ENCODE measurements around the gene GLIS1. TPM values are rescaled to one million over a fixed set of nuclear protein-coding genes. Genes with fewer than 3 reads are reported as not detected.

GLIS1 gene
- total RNA-seq, 2 donors from 2014 or later, result 2.6 TPM; not detected in 1

DNA sequence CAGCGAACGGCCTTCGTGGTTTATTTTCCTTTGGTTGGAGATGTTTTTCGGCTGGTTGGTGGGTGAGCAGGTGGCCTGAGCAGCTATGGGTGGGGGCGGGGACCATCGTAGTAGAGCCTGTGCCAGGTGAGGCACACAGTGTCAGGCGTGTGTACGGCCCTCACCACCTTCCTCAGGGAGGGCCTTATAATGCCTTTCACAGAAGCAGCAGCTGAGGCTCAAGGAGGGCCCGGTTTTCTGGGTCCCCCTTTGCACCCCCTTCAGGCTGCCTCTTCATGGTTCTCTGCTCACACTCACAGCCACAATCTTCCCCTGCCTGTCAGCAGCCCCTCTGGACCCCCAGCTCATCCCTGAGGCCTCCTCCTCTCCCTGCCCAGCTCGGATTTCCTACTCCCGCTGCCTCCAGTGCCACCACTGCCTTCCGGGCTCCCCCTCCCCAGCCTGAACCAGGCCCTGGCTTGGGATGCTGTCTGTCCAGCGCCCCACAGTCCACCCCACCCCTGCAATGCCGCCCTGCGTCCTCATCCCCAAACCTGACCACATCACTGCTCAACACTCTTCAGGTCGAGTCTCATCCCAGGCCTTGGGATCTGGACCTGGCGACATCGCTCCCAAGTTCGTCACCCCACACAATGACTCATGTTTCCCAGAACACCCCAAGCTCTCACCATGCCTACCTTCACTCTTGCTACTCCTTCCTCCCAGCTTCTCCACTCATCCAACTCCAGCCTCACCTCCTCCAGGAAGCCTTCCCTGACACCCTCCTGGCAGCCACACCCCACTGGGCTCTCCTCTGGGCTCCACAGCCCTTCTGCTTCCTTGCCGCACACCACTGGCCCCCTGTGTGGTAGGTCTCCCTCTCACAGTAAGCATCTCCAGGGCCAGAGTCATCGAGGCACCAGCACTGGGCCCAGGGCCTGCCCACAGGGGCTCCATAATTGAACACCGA, 225.9 kb downstream of the GLIS1 start:
- DNase-seq (ENCODE audit: low spot score), result no peak
- no peak for ATAC-seq (ENCODE audit: insufficient number of reproducible peaks, low FRiP score, low read depth)
- TF ChIP-seq CTCF (IDR thresholded peaks at IDR 0.05), result no peak

DNA sequence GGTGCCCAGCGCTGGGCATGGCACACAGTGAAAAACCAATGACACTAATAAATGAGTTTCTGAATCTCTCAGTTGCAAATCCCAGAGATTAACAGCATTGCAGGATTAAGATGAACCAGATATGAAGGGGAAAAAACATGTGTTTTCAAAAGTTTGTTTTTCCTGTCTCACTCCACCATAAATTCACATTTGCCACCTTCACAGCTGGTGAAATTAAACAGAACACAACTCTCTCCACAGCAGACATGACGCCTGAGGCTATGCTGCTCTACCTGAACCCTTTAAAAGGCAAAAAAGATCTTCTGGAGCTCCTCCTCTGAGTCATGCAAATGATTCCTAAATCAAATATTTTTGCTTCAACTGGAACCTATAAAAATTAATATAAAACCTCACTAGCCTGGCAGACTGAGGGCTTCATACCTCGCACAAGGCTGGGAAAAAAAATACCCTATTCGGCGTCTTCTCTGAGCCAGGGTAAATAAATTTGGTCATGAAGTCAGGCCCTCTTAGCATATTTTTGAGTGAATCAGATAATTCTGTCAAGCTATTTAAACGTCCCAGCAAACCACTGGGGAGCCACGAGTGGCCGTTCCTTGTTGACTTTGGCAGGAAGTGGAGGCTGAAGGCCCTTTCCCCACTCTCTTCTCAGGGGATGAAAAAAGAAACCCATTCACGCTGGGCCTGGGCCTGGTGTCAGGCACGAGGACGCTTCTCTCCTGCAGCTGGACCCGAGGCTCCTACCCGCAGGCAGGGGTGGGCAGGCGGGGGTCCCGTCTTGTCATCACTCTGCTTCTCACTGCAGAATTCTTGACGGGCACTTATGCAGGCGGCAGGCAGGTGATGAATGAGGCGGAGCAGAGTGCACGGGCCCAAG, 226.8 kb downstream of the GLIS1 start:
- DNase-seq (ENCODE audit: low spot score) (no peak), ATAC-seq (ENCODE audit: insufficient number of reproducible peaks, low FRiP score, low read depth) (peak; percentile 79)
- Histone ChIP-seq H3K4me1 (ENCODE audit: control insufficient read depth in 1 of 2, low read depth in 2 of 2) (peaks cover 5 to 26% of the 10 kb centered on the region in 2 donors), H3K27ac (peak overlapping the region; percentile 46 to 61), H3K9me3 (no peaks in the 10 kb centered on the region), H3K27me3 (replicated peaks; ENCODE audit: insufficient read depth) (no peaks in the 10 kb centered on the region), H3K4me3 (no peak overlapping the region), H3K36me3 (no peaks in the 10 kb centered on the region)
- TF ChIP-seq CTCF (IDR thresholded peaks at IDR 0.05), result no peak

More for the DNA sequence above, 225.9 kb downstream of the GLIS1 start:
- H3K9me3 ChIP-seq, result no peaks in the 10 kb centered on the region
- H3K4me3 ChIP-seq, result no peak overlapping the region
- peaks cover 5 to 26% of the 10 kb centered on the region in 2 donors for H3K4me1 ChIP-seq (ENCODE audit: control insufficient read depth in 1 of 2, low read depth in 2 of 2)
- H3K27me3 ChIP-seq (replicated peaks; ENCODE audit: insufficient read depth), result no peaks in the 10 kb centered on the region
- H3K36me3 ChIP-seq, result no peaks in the 10 kb centered on the region
- H3K27ac ChIP-seq, result peak overlapping the region; percentile 46 to 61

DNA sequence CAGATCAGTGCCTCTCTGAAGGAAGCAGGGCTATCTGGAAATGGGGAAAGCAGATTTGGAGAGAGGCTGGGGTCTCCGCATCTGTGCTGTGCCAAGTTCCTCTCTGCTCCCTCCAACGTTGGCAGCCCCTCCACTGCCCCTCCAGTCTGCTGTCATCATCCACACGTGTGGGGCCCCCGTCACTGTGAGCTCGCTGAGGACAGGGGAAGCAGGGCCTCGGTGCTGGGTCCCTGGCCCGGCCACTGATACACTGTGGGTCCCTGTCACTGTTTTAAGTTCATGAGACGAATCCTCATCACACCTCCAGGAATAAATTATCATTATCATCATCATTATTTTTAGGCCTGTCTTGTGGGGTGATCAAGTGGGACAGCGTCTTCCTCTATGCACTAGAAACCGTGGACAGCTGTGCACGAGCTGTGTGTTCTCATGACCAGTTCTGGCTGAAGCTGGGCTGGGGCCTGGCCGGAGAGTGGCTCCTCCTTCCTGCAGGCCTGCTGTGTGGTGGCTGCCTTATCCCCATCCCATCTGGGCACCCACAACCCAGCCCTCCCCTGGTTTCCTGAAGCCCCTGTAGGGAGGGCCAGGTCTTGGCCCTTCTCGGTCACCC, 227.5 kb downstream of the GLIS1 start:
- ATAC-seq (ENCODE audit: insufficient number of reproducible peaks, low FRiP score, low read depth), result no peak
- no peaks in the 10 kb centered on the region for H3K36me3 ChIP-seq
- H3K27ac ChIP-seq, result peak overlapping the region; percentile 33 to 61
- no peaks in the 10 kb centered on the region for H3K27me3 ChIP-seq (replicated peaks; ENCODE audit: insufficient read depth)
- no peak overlapping the region for H3K4me3 ChIP-seq
- no peak for DNase-seq (ENCODE audit: low spot score)
- no peaks in the 10 kb centered on the region for H3K9me3 ChIP-seq
- TF ChIP-seq CTCF (IDR thresholded peaks at IDR 0.05), result no peak
- H3K4me1 ChIP-seq (ENCODE audit: control insufficient read depth in 1 of 2, low read depth in 2 of 2), result peaks cover 5 to 26% of the 10 kb centered on the region in 2 donors

DNA sequence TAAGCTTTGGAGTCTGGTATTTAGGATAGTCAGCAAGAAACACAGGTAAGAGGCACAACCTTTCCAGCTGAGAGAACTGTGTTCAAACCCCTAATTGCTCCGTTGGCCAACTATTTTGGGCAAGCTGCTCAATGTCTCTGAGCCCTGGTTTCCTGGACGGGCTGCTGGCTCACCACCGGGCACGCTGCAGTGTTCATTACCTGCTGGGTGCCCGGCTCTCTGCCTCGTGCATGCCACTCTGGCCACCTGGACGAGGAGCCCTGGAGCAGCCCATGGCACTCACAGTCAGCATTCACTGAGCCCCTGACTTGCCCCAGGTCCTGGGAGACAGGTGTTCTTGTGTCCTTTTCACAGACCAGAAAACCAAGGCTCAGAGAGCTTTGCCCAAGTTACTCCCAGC, 228.7 kb downstream of the GLIS1 start:
- Histone ChIP-seq H3K27me3 (replicated peaks; ENCODE audit: insufficient read depth) (no peaks in the 10 kb centered on the region), H3K4me1 (ENCODE audit: control insufficient read depth in 1 of 2, low read depth in 2 of 2) (peaks cover 5 to 26% of the 10 kb centered on the region in 2 donors), H3K36me3 (no peaks in the 10 kb centered on the region), H3K4me3 (no peak overlapping the region), H3K27ac (no peak overlapping the region), H3K9me3 (no peaks in the 10 kb centered on the region)
- DNase-seq (ENCODE audit: low spot score) (no peak), ATAC-seq (ENCODE audit: insufficient number of reproducible peaks, low FRiP score, low read depth) (no peak)
- TF ChIP-seq CTCF (IDR thresholded peaks at IDR 0.05), result no peak

All from thoracic aorta (tissue), 2 donors.